PC-3 (cell line): ENCODE results near the gene BAIAP2L1. TPM values are rescaled to one million over a fixed set of nuclear protein-coding genes. Genes with fewer than 3 reads are reported as not detected.
A peak's percentile ranks its signal among the peaks of the same experiment; 100 is the strongest.

Experiments
- ATAC-seq: fragments of 200-7000 bp; cut with Tn5 transposase; 2 replicates; pipeline ENCODE4 v1.9.1; 2020; ENCODE audit warnings: mild to moderate bottlenecking, moderate library complexity
- BruUV-seq: library from RNA; stranded (reverse); fragments of 400-500 nt; replicated peaks from 2 replicates; lab custom pipeline; 2021; lab: Mats Ljungman, UMichigan
- CTCF ChIA-PET: fragments of 300-600 bp; sonication (Branson Sonifier 250); formaldehyde crosslinking; loops from one replicate; lab custom pipeline; 2022; ENCODE audit warnings: antibody characterized with exemption; lab: Charles Lee
- POLR2A ChIA-PET: fragments of 300-600 bp; sonication (Branson Sonifier 250); formaldehyde crosslinking; loops from one replicate; lab custom pipeline; 2022; ENCODE audit warnings: antibody characterized with exemption; ENCODE audit not compliant: unreplicated experiment; lab: Charles Lee
- DNase-seq: peaks from one replicate; pipeline ENCODE4 v3.0.0-alpha.2; 2015
- H2AFZ ChIP-seq: fragments of 300-600 bp; sonication (generic); 2 replicates; pipeline ENCODE4 v1.6.0; 2016; ENCODE audit warnings: antibody characterized with exemption, low read length
- H3F3A ChIP-seq: fragments of 300-600 bp; sonication (generic); one replicate; pipeline ENCODE4 v1.6.0; 2017; ENCODE audit warnings: antibody characterized with exemption, low read length, control low read depth, mild to moderate bottlenecking; ENCODE audit not compliant: unreplicated experiment
- H3K27ac ChIP-seq: fragments of 300-600 bp; sonication (generic); 2 replicates; pipeline ENCODE4 v1.5.1; 2016; ENCODE audit warnings: mild to moderate bottlenecking, low read length
- H3K27me3 ChIP-seq: fragments of 300-600 bp; sonication (generic); 2 replicates; pipeline ENCODE4 v1.6.1; 2016; ENCODE audit warnings: low read length, mixed read lengths
- H3K36me3 ChIP-seq: fragments of 300-600 bp; sonication (generic); 2 replicates; pipeline ENCODE4 v1.6.1; 2016; ENCODE audit warnings: low read depth, mixed run types, low read length, mixed read lengths
- H3K4me1 ChIP-seq: fragments of 300-600 bp; sonication (generic); 2 replicates; pipeline ENCODE4 v1.5.1; 2016; ENCODE audit warnings: low read length; ENCODE audit not compliant: insufficient read depth
- H3K4me2 ChIP-seq: fragments of 300-600 bp; sonication (generic); 2 replicates; pipeline ENCODE4 v1.6.0; 2016; ENCODE audit warnings: low read length
- H3K4me3 ChIP-seq: fragments of 300-600 bp; sonication (generic); 2 replicates; pipeline ENCODE4 v1.5.1; 2016; ENCODE audit warnings: mild to moderate bottlenecking, low read length, mixed read lengths
- H3K79me2 ChIP-seq: fragments of 300-600 bp; sonication (generic); 2 replicates; pipeline ENCODE4 v1.6.1; 2017; ENCODE audit warnings: low read length, mixed read lengths
- H3K9ac ChIP-seq: fragments of 300-600 bp; sonication (generic); 2 replicates; pipeline ENCODE4 v1.6.0; 2016; ENCODE audit warnings: mild to moderate bottlenecking, low read length
- H3K9me2 ChIP-seq: fragments of 300-600 bp; sonication (generic); replicated peaks from 2 replicates; pipeline ENCODE4 v1.6.1; 2016; ENCODE audit warnings: mixed run types, low read length, mixed read lengths
- H3K9me3 ChIP-seq: fragments of 300-600 bp; sonication (generic); 2 replicates; pipeline ENCODE4 v1.6.1; 2016; ENCODE audit warnings: low read length, mixed read lengths
- H4K20me1 ChIP-seq: fragments of 300-600 bp; sonication (generic); 2 replicates; pipeline ENCODE4 v1.6.1; 2016; ENCODE audit warnings: low read length, mixed read lengths
- CTCF ChIP-seq: fragments of 300-600 bp; sonication (generic); conservative IDR thresholded peaks from 2 replicates; pipeline ENCODE4 v1.5.1; 2017; ENCODE audit warnings: antibody characterized with exemption, low read depth, mild to moderate bottlenecking, low read length
- EZH2 ChIP-seq: fragments of 300-600 bp; sonication (generic); IDR thresholded peaks from one replicate; pipeline ENCODE4 v1.6.1; 2017; ENCODE audit warnings: antibody characterized with exemption, mild to moderate bottlenecking, low read length; ENCODE audit not compliant: unreplicated experiment
- EZH2phosphoT487 ChIP-seq: fragments of 300-600 bp; sonication (generic); IDR thresholded peaks from 2 replicates; pipeline ENCODE4 v1.6.1; 2018; ENCODE audit warnings: mild to moderate bottlenecking, antibody characterized with exemption, low read length, borderline replicate concordance
- intact Hi-C: fragments of 100-400 bp; cut with micrococcal nuclease; formaldehyde crosslinking; loops from 2 replicates; pipeline ENCODE4 v1.9.0; 2023
- total RNA-seq: library from RNA; depleted of rRNA; stranded (reverse); fragments of >200 nt; gene quantifications from 2 replicates; pipeline ENCODE4 v1.2.3, GENCODE V29; 2014

BAIAP2L1 gene
- total RNA-seq, 1 experiment from 2014 or later = 18.9 TPM

DNA sequence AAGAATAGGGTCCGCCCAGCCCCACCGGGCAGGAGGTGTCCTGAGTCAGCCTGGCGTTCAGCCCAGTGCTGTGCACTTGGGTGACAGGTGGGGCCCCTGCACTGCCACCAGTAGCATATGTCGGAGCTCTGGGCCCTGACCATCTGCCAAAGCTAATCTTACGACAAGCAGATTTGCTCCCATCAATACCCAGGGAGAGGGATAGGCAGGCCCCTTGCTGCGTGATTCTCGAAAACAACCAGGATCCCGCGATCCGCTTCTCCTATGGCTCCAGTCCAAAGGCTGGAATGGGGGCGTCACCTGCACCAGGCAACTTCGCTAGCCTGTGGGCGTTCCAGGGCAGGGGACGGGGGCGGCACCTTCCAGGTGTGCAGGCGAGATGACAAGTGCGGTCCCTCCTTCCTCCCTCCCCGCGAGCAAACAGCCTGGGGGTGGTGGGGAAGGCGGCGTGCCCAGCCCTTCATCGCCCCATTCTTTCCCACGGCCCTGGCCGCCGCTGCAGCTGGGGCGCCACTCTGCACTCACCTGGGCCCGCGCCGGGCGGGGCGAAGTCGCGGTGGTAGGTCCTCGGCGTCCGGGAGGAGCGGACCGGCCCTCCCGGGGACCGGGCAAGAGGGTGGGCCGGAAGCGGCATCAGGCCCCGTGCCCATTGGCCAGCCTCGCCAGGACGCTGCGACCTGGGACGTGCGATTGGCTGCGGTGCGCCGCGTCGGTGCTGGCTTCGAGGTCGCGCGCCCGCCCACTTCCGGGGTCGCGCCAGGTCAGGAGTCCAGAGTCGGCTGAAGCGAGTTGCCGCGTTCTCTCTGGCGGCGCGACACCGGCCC lies 149.1 kb downstream of the BAIAP2L1 start, which contains the start of gene TECPR1:
TECPR1 (minus strand) TSS at position 632 of the 824 bp plus-strand sequence. CDS start 6,086 bp downstream, outside the sequence.
- DNase-seq (peak; percentile 92), ATAC-seq (peak; percentile 98)
- POLR2A ChIA-PET = no interaction called here
- H3K9ac ChIP-seq = peak within 1 kb of the TSS; percentile 78
- no peaks in the 10 kb centered on the region for H3K9me3 ChIP-seq
- no peaks in the 10 kb centered on the region for H3K36me3 ChIP-seq
- peak within 1 kb of the TSS; percentile 65 for H3K27ac ChIP-seq
- intact Hi-C loops = loop anchor here (2.0 kb wide), 1 partner anchor 29 kb away; the partner anchor contains the start of gene BRI3
- CTCF ChIA-PET = no interaction called here
- H2AFZ ChIP-seq = peak within 1 kb of the TSS; percentile 96
- no peaks in the 10 kb centered on the region for H3F3A ChIP-seq
- no peaks in the 10 kb centered on the region for H3K9me2 ChIP-seq
- H3K4me3 ChIP-seq = peak within 1 kb of the TSS; percentile 99
- H3K4me2 ChIP-seq = peak within 1 kb of the TSS; percentile 99
- peaks cover 25% of the 10 kb centered on the region for H3K79me2 ChIP-seq
- H3K4me1 ChIP-seq = peaks cover 28% of the 10 kb centered on the region
- H3K27me3 ChIP-seq = no peaks in the 10 kb centered on the region
- TF ChIP-seq CTCF (no peak), EZH2 (no peak), EZH2phosphoT487 (no peak)
- H4K20me1 ChIP-seq = no peaks in the 10 kb centered on the region
- no TSS peak for BruUV-seq

DNA sequence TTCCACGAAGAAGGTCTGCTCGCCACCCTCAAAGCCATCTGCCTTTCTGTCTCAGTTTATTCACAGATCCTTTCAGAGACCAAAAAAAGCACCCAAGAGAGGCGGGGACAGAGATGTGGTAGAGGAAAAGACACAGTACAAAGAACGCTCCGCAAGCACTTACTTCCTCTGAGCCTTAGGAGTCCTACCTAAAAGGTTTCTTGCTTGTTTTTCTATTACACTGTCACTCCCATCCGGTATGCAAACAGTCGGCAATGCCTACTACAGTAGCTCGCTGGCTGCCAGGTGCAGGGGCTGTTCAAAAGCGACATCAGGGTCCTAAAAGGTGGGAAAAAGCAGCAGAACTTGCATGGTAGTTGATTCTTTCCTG lies 149.7 kb downstream of the BAIAP2L1 start:
- peak overlapping the region; percentile 96 for H2AFZ ChIP-seq
- peak overlapping the region; percentile 78 for H3K9ac ChIP-seq
- H3K9me3 ChIP-seq = no peaks in the 10 kb centered on the region
- H3K4me1 ChIP-seq = peaks cover 28% of the 10 kb centered on the region
- H3F3A ChIP-seq = no peaks in the 10 kb centered on the region
- CTCF ChIA-PET = no interaction called here
- POLR2A ChIA-PET = no interaction called here
- BruUV-seq = no TSS peak
- intact Hi-C loops = loop anchor here (2.0 kb wide), 1 partner anchor 30 kb away; the partner anchor contains the start of gene BRI3
- peak overlapping the region; percentile 99 for H3K4me3 ChIP-seq
- H3K36me3 ChIP-seq = no peaks in the 10 kb centered on the region
- peak overlapping the region; percentile 99 for H3K4me2 ChIP-seq
- no peaks in the 10 kb centered on the region for H4K20me1 ChIP-seq
- DNase-seq = no peak
- peak overlapping the region; percentile 65 for H3K27ac ChIP-seq
- peaks cover 25% of the 10 kb centered on the region for H3K79me2 ChIP-seq
- no peaks in the 10 kb centered on the region for H3K27me3 ChIP-seq
- TF ChIP-seq EZH2 (no peak), CTCF (no peak), EZH2phosphoT487 (no peak)
- no peaks in the 10 kb centered on the region for H3K9me2 ChIP-seq
- peak; percentile 29 for ATAC-seq
